Activated CD8-positive, alpha-beta memory T cell treated with anti-CD3 and anti-CD28 coated beads, Interleukin-2, amount 50 U/mL, for 4 hours (primary cell): Measurements from ENCODE around the gene LRRC10B.
"Not testable (repeated sequence)": the region's sequence is repeated elsewhere in the genome, so short reads cannot be mapped to it uniquely, and the experiment has no call there.

Experiments used
- DNase-seq: peaks from one replicate; pipeline ENCODE4 v3.0.0-alpha.2; 2020

Gene LRRC10B

GRCh38 chr11:61507962-61508861, at the start of gene LRRC10B:
TSS of gene LRRC10B (plus strand) at chr11:61508749. CDS start at chr11:61508999, 250 bp downstream.
- DNase-seq: peak; percentile 21

- no peak for DNase-seq
These were observed 48.1 kb upstream of the LRRC10B start for GRCh38 chr11:61460474-61460881.

- no peak for DNase-seq
These were observed 47.6 kb upstream of the LRRC10B start for GRCh38 chr11:61460986-61461385.

GRCh38 chr11:61467602-61468001, 40.9 kb upstream of the LRRC10B start:
- not testable (repeated sequence) for DNase-seq

- no peak for DNase-seq
These were observed 40.5 kb upstream of the LRRC10B start for GRCh38 chr11:61468002-61468401.

GRCh38 chr11:61472282-61472681, 36.3 kb upstream of the LRRC10B start:
- no peak for DNase-seq

- no peak for DNase-seq
These were observed 35.7 kb upstream of the LRRC10B start for GRCh38 chr11:61472868-61473267.

GRCh38 chr11:61473370-61474012, 35.1 kb upstream of the LRRC10B start:
- no peak for DNase-seq

GRCh38 chr11:61474013-61474643, 34.4 kb upstream of the LRRC10B start:
- no peak for DNase-seq

GRCh38 chr11:61475433-61475832, 33.1 kb upstream of the LRRC10B start:
- no peak for DNase-seq

- DNase-seq: no peak
These were observed 32.2 kb upstream of the LRRC10B start for GRCh38 chr11:61476371-61476770.

- DNase-seq: no peak
These were observed 31.4 kb upstream of the LRRC10B start for GRCh38 chr11:61477126-61477525.

- DNase-seq: peak; percentile 62
These were observed 30.8 kb upstream of the LRRC10B start for GRCh38 chr11:61477727-61478148.

GRCh38 chr11:61479360-61480058, 29.0 kb upstream of the LRRC10B start:
- not testable (repeated sequence) for DNase-seq

- no peak for DNase-seq
These were observed 28.1 kb upstream of the LRRC10B start for GRCh38 chr11:61480261-61480993.

GRCh38 chr11:61480994-61481335, 27.6 kb upstream of the LRRC10B start:
- no peak for DNase-seq

GRCh38 chr11:61481806-61482205, 26.7 kb upstream of the LRRC10B start:
- DNase-seq: no peak

GRCh38 chr11:61482513-61482912, 26.0 kb upstream of the LRRC10B start:
- DNase-seq: peak; percentile 23

GRCh38 chr11:61484541-61484940, 24.0 kb upstream of the LRRC10B start:
- DNase-seq: no peak

- DNase-seq: no peak
These were observed 23.5 kb upstream of the LRRC10B start for GRCh38 chr11:61485080-61485479.

- no peak for DNase-seq
These were observed 22.4 kb upstream of the LRRC10B start for GRCh38 chr11:61486011-61486620.

- DNase-seq: no peak
These were observed 21.8 kb upstream of the LRRC10B start for GRCh38 chr11:61486779-61487178.
